K562 (cell line): ENCODE results near the gene CDK11A. TPM values are rescaled to one million over a fixed set of nuclear protein-coding genes. Genes with fewer than 3 reads are reported as not detected.
"Not testable (repeated sequence)": the region's sequence is repeated elsewhere in the genome, so short reads cannot be mapped to it uniquely, and the experiment has no call there.

Experiments
- E2F8 ChIP-seq: fragments of 450-650 bp; IDR thresholded peaks from 2 replicates; pipeline ENCODE4 v1.7.1; 2018; ENCODE audit warnings: mild to moderate bottlenecking, low read depth; ENCODE audit not compliant: partially characterized antibody
- ETV5 ChIP-seq: sonication (generic); formaldehyde crosslinking; IDR thresholded peaks from 2 replicates; pipeline ENCODE4 v1.4.0; 2020; ENCODE audit warnings: low read depth, mild to moderate bottlenecking, missing genetic modification reagents
- KLF1 ChIP-seq: fragments of 450-650 bp; IDR thresholded peaks from 2 replicates; pipeline ENCODE4 v1.6.1; 2016; ENCODE audit warnings: missing genetic modification characterization, missing compliant biosample characterization
- MAFF ChIP-seq: IDR thresholded peaks from 2 replicates; pipeline ENCODE4 v1.6.1; 2012; ENCODE audit warnings: low read length, improper control_type of control experiment
- PHB ChIP-seq: fragments of 250-450 bp; sonication (Bioruptor Pico); IDR thresholded peaks from 2 replicates; pipeline ENCODE4 v1.5.0; 2021
- SETDB1 ChIP-seq: IDR thresholded peaks from one replicate; pipeline ENCODE4 v1.6.1; 2012; ENCODE audit warnings: low read length, control low read depth, inconsistent platforms
- SIN3B ChIP-seq: fragments of 450-650 bp; IDR thresholded peaks from 2 replicates; pipeline ENCODE4 v1.6.1; 2017; ENCODE audit warnings: low read depth, mild to moderate bottlenecking, moderate library complexity
- SMAD4 ChIP-seq: fragments of 250-450 bp; sonication (Bioruptor Pico); conservative IDR thresholded peaks from 2 replicates; pipeline ENCODE4 v1.8.0; 2021; ENCODE audit warnings: inconsistent platforms, mild to moderate bottlenecking, moderate library complexity
- TBL1XR1 ChIP-seq, 2 experiments: IDR thresholded peaks; 2 replicates each; pipeline ENCODE4 v1.6.1; 2012; ENCODE audit warnings: improper control_type of control experiment in 2 of 2, low read length in 2 of 2, mild to moderate bottlenecking in 1 of 2
- TOE1 ChIP-seq, 2 experiments: fragments of 450-650 bp in 1 of 2; sonication (generic) in 1 of 2; formaldehyde crosslinking in 1 of 2; IDR thresholded peaks; 2 replicates each; pipeline versions ENCODE4 v1.7.1 to v1.8.0; 2016 to 2022; ENCODE audit warnings: borderline replicate concordance in 2 of 2, mild to moderate bottlenecking in 2 of 2, antibody characterized with exemption in 1 of 2, inconsistent platforms in 1 of 2, low read depth in 1 of 2, missing genetic modification reagents in 1 of 2, moderate library complexity in 1 of 2
- ZBTB40 ChIP-seq, 2 experiments: fragments of 450-650 bp in 1 of 2; sonication (generic) in 1 of 2; formaldehyde crosslinking in 1 of 2; IDR thresholded peaks; 2 replicates each; pipeline versions ENCODE4 v1.7.1 to v1.9.0; 2016 to 2022; ENCODE audit warnings: inconsistent platforms in 1 of 2, mild to moderate bottlenecking in 1 of 2, missing genetic modification reagents in 1 of 2
- ZBTB9 ChIP-seq: fragments of 450-650 bp; formaldehyde crosslinking; IDR thresholded peaks from 2 replicates; pipeline ENCODE4 v1.4.0; 2020; ENCODE audit warnings: mild to moderate bottlenecking, moderate library complexity
- polyA plus RNA-seq, 8 experiments: library from polyadenylated mRNA; depleted of rRNA in 4 of 8; stranded (reverse) in 5 of 8; unstranded in 3 of 8; fragments of >200 nt; fragmentation: Nextera tagmentation in 2 of 8; fragmentation: Illumina TruSeq in 1 of 8; extraction: Ambion mirVana in 2 of 8; extraction: Trizol in 1 of 8; gene quantifications; 2 replicates each; pipeline versions ENCODE4 v1.2.1 to v1.2.3, GENCODE V29; 2011 to 2014; ENCODE audit warnings: inconsistent platforms in 1 of 8, missing spikeins in 1 of 8
- total RNA-seq, 7 experiments: library from RNA; depleted of rRNA in 6 of 7; stranded (reverse); fragments of >200 nt in 6 of 7; fragmentation: Illumina TruSeq in 2 of 7; extraction: Trizol in 2 of 7; gene quantifications; 2 replicates each; pipeline versions ENCODE4 v1.2.1 to v1.2.3, GENCODE V29; 2011 to 2021; ENCODE audit warnings: low replicate concordance in 1 of 7

Gene CDK11A
- total and polyA plus RNA-seq, 9 of the 15 experiments (the other 6 are each of a cell fraction or from before 2014, with no cell fraction given) = 4.5 to 71.0 (median 43.9) TPM

GRCh38 chr1:1724035-1724864 lies at the start of gene CDK11A (continued):
- TF ChIP-seq E2F8 (peak; percentile 98), TOE1 (IDR thresholded peaks at IDR 0.05; ENCODE audit: borderline replicate concordance) (peak; percentile 39; the same call in 1 of the 2 replicates), PHB (peak; percentile 10; the same call in 1 of the 2 replicates), ETV5 (peak; percentile 95), KLF1 (tag) (peak; percentile 83), SMAD4 (peak; percentile 87), TBL1XR1 (IDR thresholded peaks at IDR 0.05; ENCODE audit: low read length in 2 of 2) (peak in 1 of 2 experiments; percentile 97; a peak in 2 of 4 replicates), ZBTB40 (IDR thresholded peaks at IDR 0.05) (peak; percentile 95), SIN3B (peak; percentile 97), MAFF (peak; percentile 39), SETDB1 (peak; percentile 25), ZBTB9 (CRISPR knock-in tag) (peak; percentile 74; the same call in 1 of the 2 replicates)
- TF ChIP-seq TOE1 (CRISPR knock-in tag; IDR thresholded peaks at IDR 0.05; ENCODE audit: borderline replicate concordance, low read depth); ZBTB40 (CRISPR knock-in tag; IDR thresholded peaks at IDR 0.05): not testable (repeated sequence)
